Measurements from ENCODE around the gene SENP2. TPM values are rescaled to one million over a fixed set of nuclear protein-coding genes. Genes with fewer than 3 reads are reported as not detected.

SENP2 gene
- polyA plus RNA-seq, 1 donor (not counting 4 experiments of a cell fraction or from before 2014, with no cell fraction given): 12.6 TPM

DNA sequence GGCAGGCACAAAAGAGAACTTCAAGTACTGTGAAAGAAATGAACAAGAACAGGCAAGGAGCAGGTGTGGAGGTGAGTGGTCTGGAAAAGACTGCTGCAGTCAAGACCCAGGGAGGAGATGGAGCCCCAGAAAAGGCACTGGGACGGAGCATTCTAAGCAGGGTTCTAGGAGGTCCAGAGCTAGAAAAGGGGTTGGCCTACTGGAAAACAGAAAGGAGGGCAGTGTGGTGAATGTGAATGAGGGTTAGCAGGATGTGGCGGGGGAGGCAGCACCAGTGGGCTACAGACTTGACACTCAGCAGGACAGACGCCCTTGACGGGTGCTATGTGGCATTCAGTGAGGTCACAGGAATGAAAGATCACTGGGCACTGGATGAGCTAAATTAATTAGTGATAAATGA, 75.7 kb downstream of the SENP2 start:
- FAIRE-seq (no peak), DNase-seq (ENCODE audit: low read depth, low spot score) (no peak)
- Histone ChIP-seq H3K27me3 (ENCODE audit: control insufficient read depth, extremely low read depth, insufficient read depth, low read length) (no peaks in the 10 kb centered on the region), H3K36me3 (ENCODE audit: control insufficient read depth in 2 of 2, extremely low read depth in 1 of 2, insufficient read depth in 2 of 2, low read length in 2 of 2) (peaks cover 14 to 28% of the 10 kb centered on the region in 2 experiments), H3K4me3 (ENCODE audit: control insufficient read depth in 2 of 3, extremely low read depth in 1 of 3, insufficient read depth in 2 of 3, low read depth in 1 of 3, low read length in 3 of 3) (no peak overlapping the region), H3K9me1 (ENCODE audit: control insufficient read depth, extremely low read depth, insufficient read depth, low read length) (no peaks in the 10 kb centered on the region), H3K79me2 (ENCODE audit: control insufficient read depth, insufficient read depth, low read length) (no peaks in the 10 kb centered on the region), H3K4me1 (ENCODE audit: control insufficient read depth, extremely low read depth, insufficient read depth, low read length) (peaks cover 45% of the 10 kb centered on the region), H3K9ac (ENCODE audit: control insufficient read depth, extremely low read depth, insufficient read depth, low read length) (no peak overlapping the region), H4K20me1 (ENCODE audit: control insufficient read depth, extremely low read depth, insufficient read depth, low read length) (no peaks in the 10 kb centered on the region), H2AFZ (ENCODE audit: control insufficient read depth, low read length) (no peak overlapping the region), H3K9me3 (ENCODE audit: control insufficient read depth, low read depth, low read length) (no peaks in the 10 kb centered on the region), H3K4me2 (ENCODE audit: control insufficient read depth, extremely low read depth, insufficient read depth, low read depth, low read length) (no peak overlapping the region), H3K27ac (ENCODE audit: control insufficient read depth, insufficient read depth, low read length) (no peak overlapping the region)
- dilution Hi-C loops (cut with MboI; ENCODE audit: extremely low pct_ligation_motif_present, low sequenced_read_pairs): no loop called here
- TF ChIP-seq CTCF (optimal IDR thresholded peaks at IDR 0.05 in 1 of 3, IDR thresholded peaks at IDR 0.05 in 1 of 3, conservative IDR thresholded peaks at IDR 0.05 in 1 of 3; ENCODE audit: extremely low read depth in 1 of 3, insufficient read depth in 2 of 3, low read length in 3 of 3): no peak
- no peak for TF ChIP-seq EZH2 (IDR thresholded peaks at IDR 0.05; ENCODE audit: low read length)

- no peaks in the 10 kb centered on the region for H3K9me3 ChIP-seq (ENCODE audit: control insufficient read depth, low read depth, low read length)
- FAIRE-seq: no peak
- peaks cover 11 to 28% of the 10 kb centered on the region in 2 experiments for H3K36me3 ChIP-seq (ENCODE audit: control insufficient read depth in 2 of 2, extremely low read depth in 1 of 2, insufficient read depth in 2 of 2, low read length in 2 of 2)
- H4K20me1 ChIP-seq (ENCODE audit: control insufficient read depth, extremely low read depth, insufficient read depth, low read length): no peaks in the 10 kb centered on the region
- H3K27ac ChIP-seq (ENCODE audit: control insufficient read depth, insufficient read depth, low read length): no peak overlapping the region
- TF ChIP-seq EZH2 (IDR thresholded peaks at IDR 0.05; ENCODE audit: low read length): no peak
- no peak for DNase-seq (ENCODE audit: low read depth, low spot score)
- H2AFZ ChIP-seq (ENCODE audit: control insufficient read depth, low read length): no peak overlapping the region
- no peak overlapping the region for H3K4me2 ChIP-seq (ENCODE audit: control insufficient read depth, extremely low read depth, insufficient read depth, low read depth, low read length)
- peaks cover 23% of the 10 kb centered on the region for H3K4me1 ChIP-seq (ENCODE audit: control insufficient read depth, extremely low read depth, insufficient read depth, low read length)
- no peaks in the 10 kb centered on the region for H3K9me1 ChIP-seq (ENCODE audit: control insufficient read depth, extremely low read depth, insufficient read depth, low read length)
- no peaks in the 10 kb centered on the region for H3K27me3 ChIP-seq (ENCODE audit: control insufficient read depth, extremely low read depth, insufficient read depth, low read length)
- H3K4me3 ChIP-seq (ENCODE audit: control insufficient read depth in 2 of 3, extremely low read depth in 1 of 3, insufficient read depth in 2 of 3, low read depth in 1 of 3, low read length in 3 of 3): no peak overlapping the region
- H3K9ac ChIP-seq (ENCODE audit: control insufficient read depth, extremely low read depth, insufficient read depth, low read length): no peak overlapping the region
- dilution Hi-C loops (cut with MboI; ENCODE audit: extremely low pct_ligation_motif_present, low sequenced_read_pairs): no loop called here
- H3K79me2 ChIP-seq (ENCODE audit: control insufficient read depth, insufficient read depth, low read length): no peaks in the 10 kb centered on the region
Observed at GRCh38 chr3:185663929-185664328, 77.8 kb downstream of the SENP2 start.

- no peak for FAIRE-seq
- no peak overlapping the region for H3K9ac ChIP-seq (ENCODE audit: control insufficient read depth, extremely low read depth, insufficient read depth, low read length)
- no peaks in the 10 kb centered on the region for H3K9me3 ChIP-seq (ENCODE audit: control insufficient read depth, low read depth, low read length)
- no peak overlapping the region for H3K4me2 ChIP-seq (ENCODE audit: control insufficient read depth, extremely low read depth, insufficient read depth, low read depth, low read length)
- peaks cover 2% of the 10 kb centered on the region for H3K79me2 ChIP-seq (ENCODE audit: control insufficient read depth, insufficient read depth, low read length)
- no peak overlapping the region for H3K4me3 ChIP-seq (ENCODE audit: control insufficient read depth in 2 of 3, extremely low read depth in 1 of 3, insufficient read depth in 2 of 3, low read depth in 1 of 3, low read length in 3 of 3)
- H3K27ac ChIP-seq (ENCODE audit: control insufficient read depth, insufficient read depth, low read length): no peak overlapping the region
- no peak for DNase-seq (ENCODE audit: low read depth, low spot score)
- TF ChIP-seq CTCF (optimal IDR thresholded peaks at IDR 0.05 in 1 of 3, IDR thresholded peaks at IDR 0.05 in 1 of 3, conservative IDR thresholded peaks at IDR 0.05 in 1 of 3; ENCODE audit: extremely low read depth in 1 of 3, insufficient read depth in 2 of 3, low read length in 3 of 3): no peak
- no peak for TF ChIP-seq EZH2 (IDR thresholded peaks at IDR 0.05; ENCODE audit: low read length)
- no peak overlapping the region for H2AFZ ChIP-seq (ENCODE audit: control insufficient read depth, low read length)
- no peaks in the 10 kb centered on the region for H4K20me1 ChIP-seq (ENCODE audit: control insufficient read depth, extremely low read depth, insufficient read depth, low read length)
- peaks cover 22 to 40% of the 10 kb centered on the region in 2 experiments for H3K36me3 ChIP-seq (ENCODE audit: control insufficient read depth in 2 of 2, extremely low read depth in 1 of 2, insufficient read depth in 2 of 2, low read length in 2 of 2)
- H3K4me1 ChIP-seq (ENCODE audit: control insufficient read depth, extremely low read depth, insufficient read depth, low read length): no peaks in the 10 kb centered on the region
- no peaks in the 10 kb centered on the region for H3K9me1 ChIP-seq (ENCODE audit: control insufficient read depth, extremely low read depth, insufficient read depth, low read length)
- dilution Hi-C loops (cut with MboI; ENCODE audit: extremely low pct_ligation_motif_present, low sequenced_read_pairs): no loop called here
- no peaks in the 10 kb centered on the region for H3K27me3 ChIP-seq (ENCODE audit: control insufficient read depth, extremely low read depth, insufficient read depth, low read length)
Observed at GRCh38 chr3:185667574-185667973, 81.5 kb downstream of the SENP2 start.
